Measurements from ENCODE around the gene ZNF479.
"Not testable (repeated sequence)": the region's sequence is repeated elsewhere in the genome, so short reads cannot be mapped to it uniquely, and the experiment has no call there.

Gene ZNF479

GRCh38 chr7:57132336-57132735 is at the start of gene ZNF479:
Gene ZNF479 (minus strand): TSS chr7:57132436. CDS start chr7:57132324, 112 bp downstream.
- DNase-seq, result not testable (repeated sequence)

- DNase-seq, result no peak
These were observed 49.8 kb upstream of the ZNF479 start for GRCh38 chr7:57182031-57182430.

- DNase-seq, result no peak
These were observed 49.0 kb upstream of the ZNF479 start for GRCh38 chr7:57181281-57181680.

- DNase-seq, result no peak
These were observed 47.7 kb upstream of the ZNF479 start for GRCh38 chr7:57179776-57180415.

GRCh38 chr7:57178768-57179139 is 46.5 kb upstream of the ZNF479 start:
- DNase-seq, result no peak

- no peak for DNase-seq
These were observed 45.9 kb upstream of the ZNF479 start for GRCh38 chr7:57177856-57178767.

GRCh38 chr7:57176928-57177635 is 44.8 kb upstream of the ZNF479 start:
- DNase-seq, result no peak

GRCh38 chr7:57165285-57165899 is 33.2 kb upstream of the ZNF479 start:
- DNase-seq, result no peak

GRCh38 chr7:57120123-57120784 is 12.0 kb downstream of the ZNF479 start:
- DNase-seq, result not testable (repeated sequence)

Measured in SHP77 (cell line).